ES-I3 (cell line): ENCODE data around the gene CRLF2.

ENCODE experiments used
- H3K36me3 ChIP-seq: 2 replicates; pipeline ENCODE4 v1.6.1; 2013; ENCODE audit warnings: mild to moderate bottlenecking, low read length, control low read depth, moderate library complexity; ENCODE audit not compliant: insufficient read depth
- H3K4me1 ChIP-seq: 2 replicates; pipeline ENCODE4 v1.6.1; 2013; ENCODE audit warnings: mild to moderate bottlenecking, control low read depth, low read length; ENCODE audit not compliant: insufficient read depth
- H3K9ac ChIP-seq: 2 replicates; pipeline ENCODE4 v1.6.1; 2013; ENCODE audit warnings: low read depth, mild to moderate bottlenecking, low read length, moderate library complexity
- H3K9me3 ChIP-seq: 2 replicates; pipeline ENCODE4 v1.6.1; 2013; ENCODE audit warnings: mild to moderate bottlenecking, low read length, moderate library complexity; ENCODE audit not compliant: control insufficient read depth, insufficient read depth

CRLF2 gene

DNA sequence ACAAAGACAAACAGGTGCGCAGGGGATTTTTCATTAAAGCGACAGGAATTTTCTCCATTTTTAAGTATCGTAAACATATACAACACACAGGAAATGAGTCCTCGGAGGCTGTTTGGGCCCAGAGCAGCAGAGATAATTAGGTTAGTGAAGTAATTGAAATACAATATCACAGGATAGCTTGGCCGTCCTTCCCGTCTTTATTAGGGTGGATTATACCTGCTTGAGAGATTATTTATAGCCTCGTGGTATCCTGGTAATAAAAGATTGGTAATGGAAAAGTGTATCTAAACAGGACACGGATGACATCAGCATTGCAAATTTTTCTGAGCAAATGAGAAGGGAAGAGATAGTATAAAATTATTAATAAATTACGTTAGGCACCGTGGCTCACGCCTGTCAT lies 68.2 kb downstream of the CRLF2 start:
- H3K4me1 ChIP-seq = no peaks in the 10 kb centered on the region
- H3K9ac ChIP-seq = no peak overlapping the region
- H3K9me3 ChIP-seq = no peaks in the 10 kb centered on the region
- H3K36me3 ChIP-seq = no peaks in the 10 kb centered on the region
